HUDEP-2 (cell line): ENCODE data around the gene TARBP1.
"Not testable (repeated sequence)": the region's sequence is repeated elsewhere in the genome, so short reads cannot be mapped to it uniquely, and the experiment has no call there.

Experiments
- DNase-seq, 76 experiments: peaks; one replicate each; lab custom pipeline; 2025; ENCODE audit not compliant: unreplicated experiment in 76 of 76; lab: John Stamatoyannopoulos, UW

TARBP1 gene

DNA sequence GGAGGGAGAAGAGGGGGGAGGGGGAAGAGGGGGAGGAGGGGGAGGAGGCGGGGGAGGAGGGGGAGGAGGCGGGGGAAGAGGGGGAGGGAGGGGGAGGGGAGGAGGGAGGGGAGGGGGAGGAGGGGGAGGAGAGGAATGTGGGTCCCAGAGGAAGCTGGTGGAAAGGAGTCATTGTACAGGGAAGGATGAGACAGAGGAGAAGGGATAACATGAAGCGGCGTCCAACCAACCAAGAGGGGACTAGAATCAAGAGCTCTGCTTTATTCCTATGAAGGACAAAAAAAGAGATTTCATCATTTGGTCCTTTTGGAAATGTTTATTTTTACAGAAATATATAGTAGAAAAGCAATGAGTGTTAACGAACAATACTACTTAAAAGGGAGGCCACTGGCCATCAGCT lies 81.2 kb downstream of the TARBP1 start:
- no peak for DNase-seq

DNA sequence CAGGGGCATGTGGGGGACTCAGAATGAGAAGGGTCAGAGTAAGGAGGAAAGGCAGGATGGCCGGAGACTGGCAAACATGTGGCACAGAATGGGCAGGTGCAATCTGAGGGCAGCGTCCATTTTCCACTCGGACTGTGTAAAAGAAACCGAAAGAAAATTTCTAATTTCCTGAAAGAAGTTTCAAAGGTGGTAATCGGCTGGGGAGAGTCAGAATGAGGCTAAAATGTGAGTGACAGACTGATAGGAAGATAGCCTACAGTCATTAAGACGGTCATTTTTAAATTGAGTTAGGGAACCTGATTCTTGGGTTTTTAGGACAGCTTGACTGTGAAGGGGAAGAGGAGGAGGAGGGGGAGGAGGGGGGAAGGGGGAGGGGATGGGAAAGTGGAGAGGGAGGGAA lies 82.1 kb downstream of the TARBP1 start:
- no peak for DNase-seq

DNA sequence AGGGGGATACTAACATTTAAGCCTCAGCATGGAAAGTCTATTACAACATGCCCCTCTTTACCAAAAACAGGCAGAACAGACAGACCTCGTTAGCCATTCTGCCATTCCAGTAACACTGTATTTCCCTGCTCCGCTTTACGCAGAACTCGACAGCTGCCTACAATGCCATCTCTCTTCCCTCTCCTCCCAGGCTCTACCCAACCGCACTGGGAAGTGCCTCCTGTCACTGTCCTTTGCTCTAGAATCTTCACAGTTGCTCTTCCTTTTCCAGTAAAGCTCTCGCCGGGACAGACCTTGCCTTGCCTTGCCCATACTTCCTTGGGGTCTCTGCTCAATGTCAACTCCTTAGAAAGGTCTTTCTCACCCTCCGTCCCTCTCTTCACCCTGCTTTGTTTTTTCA lies 82.9 kb downstream of the TARBP1 start:
- no peak for DNase-seq

DNA sequence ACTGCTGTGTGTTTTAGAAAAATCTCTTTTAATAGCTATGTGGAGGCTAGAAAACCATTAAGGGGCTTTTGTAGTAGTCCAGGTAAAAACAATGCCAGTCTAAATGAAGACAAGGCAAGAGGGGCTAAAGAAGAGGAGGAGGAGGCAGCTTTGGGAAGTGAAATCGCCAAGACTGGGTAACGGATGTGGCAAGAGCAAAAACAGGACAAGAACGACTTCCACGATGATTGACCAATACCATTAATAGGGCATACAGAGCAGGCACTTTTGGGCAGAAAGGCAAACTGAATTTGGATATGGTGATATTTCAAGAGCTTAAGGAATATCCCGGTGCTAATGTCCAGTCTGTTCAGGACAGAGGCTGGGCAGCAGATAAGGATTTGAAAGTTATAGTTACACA lies 83.7 kb downstream of the TARBP1 start:
- DNase-seq, result no peak

DNA sequence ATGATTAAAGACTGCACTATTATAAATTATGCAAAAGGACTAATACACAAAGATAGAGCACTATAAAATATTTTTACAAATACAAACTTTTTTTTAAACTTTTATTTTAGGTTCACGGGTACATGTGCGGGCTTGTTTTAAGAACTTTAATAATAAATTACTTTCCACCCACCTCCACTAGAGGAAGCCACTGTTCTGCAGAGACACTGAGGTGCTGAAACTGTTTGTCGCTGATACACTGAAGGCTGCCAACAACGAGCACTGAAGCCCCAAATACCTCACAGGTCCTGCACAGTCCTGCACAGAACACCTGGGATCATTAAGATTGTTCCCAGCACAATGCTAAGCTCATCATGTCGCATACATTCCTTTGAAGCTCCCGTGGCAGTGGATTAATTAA lies 85.8 kb downstream of the TARBP1 start:
- DNase-seq, result no peak

DNA sequence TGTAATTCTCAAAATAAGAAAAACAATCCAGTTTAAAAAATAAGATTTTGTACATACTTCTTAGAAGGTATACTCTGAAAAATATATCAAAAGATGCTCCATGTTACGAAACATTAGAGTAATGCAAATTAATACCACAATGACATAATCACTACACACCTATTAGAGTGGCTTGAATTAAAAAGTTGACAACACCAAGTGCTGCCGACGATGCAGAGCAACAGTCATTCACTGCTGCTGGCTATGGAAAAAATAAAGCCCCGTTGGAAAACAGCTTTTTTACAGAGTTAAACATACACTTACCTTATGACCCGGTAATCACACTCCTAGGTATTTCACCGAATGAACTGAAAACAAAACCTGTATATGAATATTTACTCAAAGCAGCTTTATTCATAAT lies 90.9 kb downstream of the TARBP1 start:
- no peak for DNase-seq

DNA sequence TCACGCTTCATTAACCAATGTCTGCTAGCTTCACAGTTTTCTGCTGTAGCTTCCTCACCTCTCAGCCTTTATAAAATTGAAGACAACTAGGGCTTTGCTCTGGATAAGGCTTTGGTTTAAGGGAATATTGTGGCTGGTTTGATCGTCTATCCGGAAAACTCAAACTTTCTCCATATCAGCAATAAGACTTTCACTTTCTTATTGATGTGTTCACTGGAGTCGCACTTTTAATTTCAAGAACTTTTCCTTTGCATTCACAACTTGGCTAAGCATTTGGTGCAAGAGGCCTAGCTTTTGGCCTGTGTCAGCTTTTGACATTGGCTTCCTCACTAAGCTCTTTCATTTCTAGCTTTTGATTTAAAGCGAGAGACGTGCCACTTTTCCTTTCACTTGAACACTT lies 92.9 kb downstream of the TARBP1 start:
- DNase-seq, result no peak

DNA sequence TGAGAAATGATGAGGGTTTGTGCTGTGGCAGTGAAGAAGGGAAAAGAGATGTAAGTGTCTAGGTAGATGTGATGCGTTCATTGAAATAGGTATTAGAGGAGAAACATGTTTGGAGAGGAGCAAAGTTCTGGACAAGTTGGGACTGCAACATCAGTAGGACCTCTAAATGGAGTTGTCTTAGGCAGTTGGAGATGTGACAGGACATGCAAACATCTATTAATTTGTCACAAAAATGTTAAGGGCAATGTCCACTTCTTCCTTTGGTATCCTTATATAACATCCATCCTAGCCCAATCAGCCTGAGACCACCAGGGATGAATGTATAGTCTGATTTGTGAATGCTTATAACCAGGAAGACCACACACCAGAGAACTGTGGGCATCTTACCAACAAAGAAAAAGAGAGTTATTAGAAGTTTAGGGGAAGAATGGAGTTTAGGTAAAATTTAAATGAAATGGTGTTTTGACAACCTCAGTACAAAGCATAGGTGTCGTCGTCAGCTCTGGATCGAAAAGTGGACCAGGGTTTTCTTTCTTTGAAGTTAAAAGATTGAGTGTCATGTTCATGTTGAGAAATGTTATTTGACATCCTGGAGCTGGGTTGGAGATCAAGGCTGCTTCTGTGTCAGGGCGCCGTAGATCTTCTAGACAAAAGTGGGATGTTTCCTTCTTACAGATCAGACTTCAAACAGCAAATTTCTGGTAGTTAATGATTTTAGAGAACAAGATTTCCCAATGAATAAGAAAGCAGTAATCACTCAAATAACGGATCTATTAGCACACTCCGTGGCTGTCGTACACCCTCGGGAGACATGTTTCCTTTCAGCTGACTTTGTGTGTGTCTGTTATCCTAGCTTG lies 97.1 kb downstream of the TARBP1 start:
- no peak for DNase-seq

DNA sequence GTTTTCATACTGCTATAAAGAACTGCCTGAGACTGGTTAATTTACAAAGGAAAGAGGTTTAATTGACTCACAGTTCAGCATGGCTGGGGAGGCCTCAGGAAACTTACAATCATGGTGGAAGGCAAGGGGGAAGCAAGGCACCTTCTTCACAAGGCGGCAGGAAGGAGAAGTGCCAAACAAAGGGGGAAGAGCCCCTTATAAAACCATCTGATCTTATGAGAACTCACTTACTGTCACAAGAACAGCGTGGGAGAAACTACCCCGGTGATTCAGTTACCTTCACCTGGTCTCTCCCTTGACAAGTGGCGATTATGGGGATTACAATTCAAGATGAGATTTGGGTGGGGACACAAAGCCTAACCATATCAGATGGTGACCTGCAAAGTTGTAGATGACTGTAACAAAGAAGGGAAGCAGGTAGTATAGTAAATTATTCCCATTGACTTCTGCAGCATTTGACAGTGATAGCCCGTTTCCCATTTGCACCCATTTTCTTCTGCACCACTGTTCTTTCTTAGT lies 99.3 kb downstream of the TARBP1 start:
- DNase-seq, result not testable (repeated sequence)

DNA sequence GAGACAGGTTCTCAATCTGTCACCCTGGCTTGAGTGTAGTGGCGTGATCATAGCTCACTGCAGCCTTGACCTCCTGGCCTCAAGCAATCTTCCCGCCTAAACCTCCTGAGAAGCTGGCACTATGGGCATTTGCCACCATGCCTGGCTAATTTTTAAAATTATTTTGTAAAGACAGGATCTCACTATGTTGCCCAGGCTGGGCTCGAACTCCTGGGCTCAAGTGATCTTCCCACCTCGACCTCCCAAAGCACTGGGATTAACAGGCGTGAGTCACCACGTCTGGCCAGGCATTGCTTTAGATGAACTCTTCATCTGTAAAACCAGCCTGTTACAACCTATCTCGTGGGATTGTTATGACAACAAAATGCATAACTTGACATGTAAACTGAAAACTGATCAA lies 103.3 kb downstream of the TARBP1 start:
- DNase-seq, result no peak

DNA sequence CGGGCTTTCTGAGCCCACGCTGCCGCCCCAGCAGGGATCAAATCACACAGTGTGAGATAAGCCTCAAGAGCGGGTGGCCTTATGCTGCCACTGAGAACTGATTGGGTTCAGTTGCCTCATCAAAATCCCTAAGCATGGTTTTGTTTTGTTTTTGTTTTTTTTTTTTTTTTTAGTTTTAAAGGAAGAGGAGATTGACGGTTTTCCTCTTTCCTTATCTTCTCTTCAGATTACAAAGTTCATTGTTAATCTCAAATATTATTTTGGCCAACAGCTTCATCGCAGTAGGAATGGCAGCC lies 105.1 kb downstream of the TARBP1 start:
- peak in 7 of 76 experiments; percentile 20 to 59 (median 49) for DNase-seq

DNA sequence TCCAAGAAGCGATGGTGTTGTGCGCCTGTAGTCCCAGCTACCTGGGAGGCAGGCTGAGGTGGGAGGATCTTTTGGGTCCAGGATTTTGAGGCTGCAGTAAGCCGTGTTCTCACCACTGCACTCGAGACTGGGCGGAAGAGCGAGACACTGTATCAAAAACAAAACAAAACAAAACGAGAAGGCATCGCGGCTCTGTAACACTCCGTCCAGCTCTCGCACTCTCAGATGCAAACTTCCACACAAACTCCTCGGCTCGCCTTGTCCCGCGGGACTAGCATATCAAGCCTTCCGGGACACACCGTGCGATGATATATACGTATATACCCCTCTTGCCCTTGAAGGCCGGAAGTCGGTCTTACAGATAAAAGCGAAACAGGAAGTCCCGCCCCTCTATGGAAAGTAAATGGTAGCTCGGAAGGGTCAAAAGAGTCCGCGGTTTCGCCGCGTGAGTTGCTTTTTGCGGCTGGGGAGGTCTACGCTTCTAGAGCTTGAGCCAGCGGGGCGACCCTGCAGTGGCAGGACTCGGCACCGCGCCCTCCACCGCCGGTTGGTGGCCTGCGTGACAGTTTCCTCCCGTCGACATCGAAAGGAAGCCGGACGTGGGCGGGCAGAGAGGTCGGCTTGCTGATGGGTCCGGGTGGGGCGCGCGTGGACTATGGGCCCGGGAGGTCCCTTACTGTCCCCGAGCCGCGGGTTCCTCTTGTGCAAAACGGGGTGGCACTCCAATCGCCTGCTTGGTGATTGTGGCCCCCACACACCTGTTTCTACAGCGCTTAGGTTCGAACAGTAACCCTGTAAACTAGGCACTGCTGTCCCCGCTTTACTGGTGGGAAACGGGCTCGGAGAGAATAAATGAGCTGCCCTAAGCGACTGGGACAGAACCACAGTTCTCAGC lies 105.7 kb downstream of the TARBP1 start, which contains the start of gene COA6:
TSS of gene COA6 (plus strand) at position 393 of the 895 bp plus-strand sequence. CDS start at position 404, 11 bp downstream.
- DNase-seq, result peak; percentile 57 to 95 (median 88)

DNA sequence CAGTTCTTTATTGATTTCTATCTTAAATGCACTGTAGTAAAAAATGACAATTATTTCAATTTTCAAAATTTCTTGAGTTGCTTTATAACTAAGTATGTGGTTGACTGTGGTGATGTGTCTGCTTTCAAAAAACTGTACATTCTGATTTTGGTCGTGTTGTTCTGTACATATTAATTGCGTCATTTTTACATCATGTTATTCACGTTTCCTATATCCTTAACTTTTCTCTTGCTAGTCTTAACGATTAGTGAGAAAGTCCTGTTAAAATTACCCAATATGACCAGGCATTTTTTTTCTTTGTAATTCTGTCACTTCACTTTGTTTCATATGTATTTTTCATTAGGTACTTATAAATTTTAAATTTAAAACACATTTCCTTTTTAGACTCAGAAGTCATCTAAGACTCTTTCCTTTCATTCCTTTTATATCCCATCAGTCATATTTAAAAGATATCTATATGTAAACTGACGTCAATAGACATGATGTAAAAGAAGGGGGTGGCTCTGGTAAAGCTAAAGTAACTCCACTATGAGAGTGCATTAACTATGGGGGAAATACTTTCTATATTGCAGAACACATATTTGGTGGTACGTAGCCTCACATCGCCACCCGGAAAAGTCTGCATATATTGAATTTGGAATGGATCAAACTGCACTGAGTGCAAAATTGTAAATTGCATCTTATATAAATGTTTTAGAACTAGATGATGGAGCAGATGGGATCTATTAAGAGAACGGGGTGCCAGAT lies 106.8 kb downstream of the TARBP1 start:
- DNase-seq, result peak in 1 of 76 experiments; percentile 4

DNA sequence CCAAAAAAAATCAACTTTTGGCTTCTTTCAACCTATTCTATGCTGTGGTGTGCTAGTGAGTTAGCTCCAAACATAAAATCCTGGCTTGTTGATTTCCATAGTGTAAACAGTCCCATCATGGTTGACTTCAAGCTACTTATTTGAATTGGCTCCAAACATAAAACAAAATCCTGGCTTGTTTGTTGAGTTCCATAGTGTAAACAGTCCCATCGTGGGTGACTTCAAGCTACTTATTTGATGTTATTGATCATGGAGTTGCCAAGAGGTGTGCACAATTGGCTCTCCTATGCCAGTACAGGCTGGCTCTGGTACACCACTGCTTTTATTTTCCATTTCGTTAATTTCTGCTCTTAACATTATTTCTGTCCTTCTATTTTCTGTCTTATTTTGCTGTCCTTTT lies 107.6 kb downstream of the TARBP1 start:
- DNase-seq, result no peak

DNA sequence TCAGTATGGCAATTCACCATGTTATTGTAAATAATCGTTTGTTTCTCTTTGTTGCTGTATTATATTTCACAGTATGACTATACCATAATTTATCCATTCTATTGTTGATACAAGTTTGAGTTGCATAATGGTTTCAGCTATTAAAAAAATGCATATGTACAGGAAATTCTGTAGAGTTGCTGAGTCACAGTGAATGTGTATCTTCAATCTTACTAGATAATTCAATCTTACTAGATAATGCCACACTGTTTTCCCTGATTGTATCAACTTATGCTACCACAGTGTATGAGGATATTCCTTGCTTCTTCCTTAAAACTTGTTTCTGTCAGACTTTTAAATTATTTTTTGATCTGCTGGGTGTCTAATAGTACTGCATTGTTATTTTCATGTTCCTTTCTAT lies 109.2 kb downstream of the TARBP1 start:
- no peak for DNase-seq

DNA sequence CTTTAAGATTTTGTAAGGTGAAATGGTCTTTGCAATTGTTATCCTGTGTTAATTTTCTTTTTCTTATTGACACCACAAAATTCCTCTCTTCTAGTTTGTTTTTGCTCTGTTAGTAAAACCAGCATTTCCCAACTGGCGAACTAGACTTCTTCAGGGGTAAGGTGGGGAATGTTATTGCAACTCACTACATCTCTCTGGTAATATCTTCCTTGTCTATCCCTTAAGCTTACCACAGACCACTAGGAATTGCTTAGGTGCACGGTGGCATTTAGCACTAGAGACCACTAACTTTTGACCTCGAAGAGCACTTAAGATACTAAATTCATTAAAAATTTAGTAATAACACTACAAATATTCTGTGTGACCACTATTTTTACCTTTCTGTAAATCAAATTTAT lies 109.9 kb downstream of the TARBP1 start:
- DNase-seq, result no peak

DNA sequence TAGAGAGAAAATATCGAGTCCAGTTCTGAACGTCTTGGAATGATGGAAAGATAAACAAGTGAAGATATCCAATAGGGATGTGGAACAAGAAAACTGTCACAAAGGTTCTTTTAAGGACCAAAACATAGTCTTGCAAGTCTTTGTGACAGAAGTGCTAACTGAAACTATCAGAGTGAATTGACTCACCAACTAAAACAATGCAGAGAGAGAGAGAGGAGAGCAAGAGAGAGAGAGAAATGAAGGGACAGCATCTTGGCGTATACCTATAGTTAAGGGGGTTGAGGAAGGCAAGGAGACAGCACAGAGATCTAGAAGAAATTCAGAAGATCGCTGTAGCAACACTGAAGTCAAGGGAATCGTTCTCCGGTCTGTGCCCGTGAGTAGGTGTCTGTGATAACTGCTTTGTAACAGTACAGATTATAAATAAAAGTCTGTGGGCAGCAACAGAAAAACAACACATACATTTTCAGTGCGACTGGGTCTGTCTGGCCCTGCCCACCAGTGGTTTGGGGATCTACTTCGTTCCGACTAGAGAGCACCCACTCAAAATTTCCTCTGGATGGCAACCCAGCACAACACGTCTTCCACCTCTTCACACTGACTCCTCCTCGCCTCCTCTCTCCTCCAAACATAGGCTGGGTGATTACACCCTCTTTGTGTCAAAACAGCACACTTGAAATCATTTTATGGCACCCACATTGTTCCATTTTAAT lies 110.5 kb downstream of the TARBP1 start:
- DNase-seq, result no peak

DNA sequence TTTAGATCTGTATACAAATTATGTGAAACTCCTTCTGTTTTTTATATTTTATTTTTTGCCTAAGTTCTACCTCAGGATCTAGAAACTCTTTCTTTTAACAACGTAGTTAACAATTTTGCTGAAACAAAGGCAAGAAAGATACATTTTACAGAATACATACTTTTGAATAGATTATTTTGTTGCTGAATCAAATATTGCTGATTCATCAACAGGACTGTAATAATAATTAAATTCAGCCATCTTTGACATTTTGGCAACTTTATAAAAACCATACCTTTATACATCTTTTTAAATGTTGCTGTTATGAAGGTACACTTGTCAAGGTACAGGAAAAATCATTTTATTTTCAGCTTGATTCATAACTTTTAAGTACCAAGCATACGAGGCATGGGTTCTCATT lies 116.4 kb downstream of the TARBP1 start:
- DNase-seq, result no peak

DNA sequence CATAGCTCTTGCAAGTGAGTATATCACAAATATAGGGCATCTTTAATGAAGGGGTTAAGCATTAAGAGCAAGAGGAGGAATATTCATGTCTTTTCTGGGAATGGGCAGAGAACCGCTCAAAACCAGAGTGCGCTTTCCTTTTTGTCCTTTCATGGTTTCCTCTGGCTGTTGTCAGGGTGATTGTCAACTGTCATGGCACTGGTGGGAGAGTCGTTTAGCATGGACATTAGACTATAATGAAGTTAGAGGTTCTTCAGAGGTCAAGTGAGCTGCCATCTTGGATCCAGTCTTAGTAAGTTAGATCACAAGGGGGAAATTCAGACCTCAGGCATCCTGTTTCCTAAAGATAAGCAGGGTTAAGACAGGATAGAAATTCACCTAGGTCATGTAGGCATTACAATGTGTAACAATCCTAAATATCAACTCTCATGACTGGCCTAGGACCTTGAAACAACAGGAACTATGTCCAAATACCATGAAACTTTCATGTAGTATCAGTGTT lies 117.8 kb downstream of the TARBP1 start:
- no peak for DNase-seq

DNA sequence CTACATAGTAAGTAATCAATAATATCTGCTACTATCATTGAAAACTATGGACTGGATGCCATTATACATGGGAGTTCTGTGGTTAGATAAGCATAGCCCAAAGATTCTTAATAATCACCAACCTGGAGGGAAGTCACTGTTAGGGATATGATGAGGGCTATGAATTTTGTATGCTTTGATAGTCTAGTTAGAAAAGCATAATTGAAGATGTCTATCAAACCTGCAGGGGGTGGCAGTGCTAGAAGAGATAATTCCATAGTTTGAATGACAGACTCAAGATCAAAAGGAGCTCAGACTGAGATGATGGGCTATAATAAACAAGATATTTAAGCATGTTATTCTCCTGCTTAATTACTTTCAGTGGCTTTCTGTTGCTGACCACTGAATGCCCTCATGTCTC lies 121.1 kb downstream of the TARBP1 start:
- no peak for DNase-seq
